Renal cortical epithelial cell (primary cell): ENCODE results near the gene SOCS2. TPM values are rescaled to one million over a fixed set of nuclear protein-coding genes. Genes with fewer than 3 reads are reported as not detected.

Experiments
- DNase-seq: peaks from one replicate; pipeline ENCODE4 v3.0.0-alpha.2; 2011; ENCODE audit warnings: low read depth
- total RNA-seq: library from RNA; depleted of rRNA; stranded (reverse); fragments of >200 nt; gene quantifications from 2 replicates; pipeline ENCODE4 v1.2.3, GENCODE V29; 2014

Gene SOCS2
- total RNA-seq, 1 donor from 2014 or later = 6.5 TPM

DNA sequence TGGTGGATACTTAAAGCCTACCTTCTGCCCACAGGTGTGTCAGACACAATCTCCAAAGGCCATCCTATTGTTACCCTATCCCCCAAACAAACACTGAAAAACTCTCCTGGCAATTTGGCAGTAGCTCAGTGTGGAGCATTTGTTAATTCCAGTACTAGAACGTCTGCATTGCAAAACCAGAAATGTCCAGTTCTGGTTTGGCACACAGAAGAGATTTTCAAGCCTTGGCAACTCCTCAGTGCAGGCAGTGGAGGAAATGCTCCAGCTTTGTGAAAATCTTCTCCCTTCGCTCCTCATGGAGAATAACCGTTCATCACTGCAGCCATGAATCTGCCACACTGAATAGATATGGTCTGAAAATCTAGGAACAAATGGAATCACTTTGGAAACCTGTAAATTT, 5.3 kb upstream of the SOCS2 start:
- DNase-seq = no peak

DNA sequence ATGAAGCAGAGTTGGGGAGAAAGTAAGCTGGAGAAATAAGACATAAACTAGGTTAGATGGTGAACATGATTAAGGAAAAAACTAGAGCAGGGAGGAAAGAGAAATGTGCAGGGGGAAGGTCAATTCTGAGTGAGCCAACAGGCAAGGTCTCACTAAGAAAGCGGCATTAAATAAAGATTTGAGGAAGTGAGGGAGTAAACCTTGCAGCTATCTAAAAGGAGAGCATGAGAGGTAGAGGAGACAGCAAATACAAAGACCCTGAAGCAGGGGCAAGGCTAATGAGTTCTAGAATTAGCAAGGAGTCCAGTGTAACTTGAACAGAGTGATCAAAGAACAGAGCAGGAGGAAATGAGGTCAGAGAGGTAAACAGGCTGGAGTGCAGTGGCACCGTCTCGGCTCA, 4.4 kb upstream of the SOCS2 start:
- no peak for DNase-seq

DNA sequence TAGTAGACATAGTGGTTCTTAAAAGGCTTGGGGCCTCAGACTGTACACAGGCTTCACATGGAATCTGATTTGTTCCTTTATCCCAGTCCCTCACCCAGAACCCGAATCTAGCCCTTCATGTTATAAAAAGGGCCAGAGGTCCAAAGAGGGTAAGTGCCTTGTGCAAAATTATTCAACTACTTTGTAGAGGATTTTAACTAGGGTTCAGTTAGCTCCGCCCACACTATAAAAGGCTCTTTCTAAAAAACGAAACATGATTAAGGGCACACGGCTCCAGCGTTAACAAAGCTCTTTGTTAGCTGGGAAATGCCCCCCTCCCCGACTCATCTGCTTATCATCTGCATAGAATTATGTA, 3.2 kb upstream of the SOCS2 start:
- no peak for DNase-seq

DNA sequence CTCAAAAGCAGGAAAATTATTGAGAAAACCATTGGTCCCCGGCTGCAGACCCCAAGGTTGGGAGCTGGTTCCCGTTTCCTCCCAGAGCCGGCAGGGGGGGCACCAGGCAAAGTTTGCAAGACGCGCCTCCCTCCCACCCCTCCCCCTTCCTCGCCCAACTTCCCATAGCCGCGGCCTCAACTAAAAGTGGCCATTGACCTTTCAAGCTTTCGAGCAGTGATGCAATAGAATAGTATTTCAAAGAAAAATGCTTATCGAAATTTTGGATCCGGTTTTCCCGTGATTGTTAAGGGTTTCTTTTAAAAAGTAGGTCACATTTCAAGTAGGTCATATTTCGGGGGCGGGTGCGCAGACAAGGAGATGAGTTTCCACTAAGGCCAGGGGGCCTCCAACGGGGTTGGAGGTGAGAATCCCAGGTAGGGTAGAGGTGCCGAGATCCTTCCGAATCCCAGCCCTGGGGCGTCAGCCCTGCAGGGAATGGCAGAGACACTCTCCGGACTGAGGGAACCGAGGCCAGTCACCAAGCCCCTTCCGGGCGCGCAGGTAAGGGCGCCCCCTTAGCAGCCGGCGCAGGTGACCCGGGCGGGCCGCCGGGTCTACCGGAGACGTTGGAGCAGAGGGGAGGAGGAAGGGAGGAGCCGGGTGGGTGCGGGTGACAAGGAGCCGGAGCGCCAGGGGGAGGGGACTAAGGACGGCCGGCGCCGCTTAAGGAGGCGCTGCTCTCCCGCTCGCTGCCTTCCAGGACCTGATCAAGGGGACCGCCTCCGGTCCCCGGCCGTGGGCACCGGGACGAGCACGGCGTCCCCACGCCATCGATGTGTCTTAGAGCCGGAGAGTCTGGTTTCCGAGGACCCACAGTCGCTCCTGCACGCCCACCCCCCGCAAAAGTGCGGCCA, 2.6 kb upstream of the SOCS2 start:
- peak; percentile 75 for DNase-seq

DNA sequence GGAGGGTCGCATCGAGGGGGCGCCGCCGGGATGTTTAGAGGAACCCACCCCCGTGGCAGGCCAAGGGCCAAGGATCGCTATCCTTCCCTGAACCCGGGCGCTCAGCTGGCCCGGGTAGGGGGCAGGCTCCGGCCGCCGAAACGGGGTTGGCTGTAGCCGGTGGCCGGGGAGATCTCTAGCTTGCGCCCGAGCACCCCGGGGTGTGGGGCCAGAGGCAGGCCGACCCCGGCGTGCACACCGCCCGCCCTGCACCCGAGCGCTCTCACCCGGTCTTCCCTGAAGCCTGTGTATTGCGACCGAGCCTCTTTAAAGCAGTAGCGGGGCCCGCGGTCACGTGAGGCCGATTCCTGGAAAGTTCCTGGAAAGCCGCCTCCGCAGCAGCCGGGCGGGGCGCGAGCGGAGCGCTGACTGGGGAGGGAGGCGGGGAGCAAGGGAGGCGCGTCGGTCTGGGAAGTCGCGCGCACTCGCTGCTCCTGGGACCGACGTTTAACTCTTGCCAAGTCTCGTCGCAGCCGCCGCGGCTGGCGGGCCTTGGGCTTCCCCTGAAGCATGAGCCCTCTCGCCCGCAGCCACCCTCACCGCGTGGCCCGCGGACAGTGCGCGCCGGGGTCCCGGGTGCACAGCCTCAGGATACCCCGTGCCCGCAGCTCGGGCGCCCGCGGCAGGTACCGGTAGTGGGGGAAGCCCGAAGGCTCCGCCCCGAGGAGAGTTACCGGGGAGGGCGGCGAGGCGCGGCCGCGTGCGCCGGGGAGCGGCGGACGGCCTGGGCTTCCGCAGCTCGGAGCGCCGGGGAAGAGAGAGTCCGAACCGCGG, 1.7 kb upstream of the SOCS2 start:
- peak; percentile 65 for DNase-seq

DNA sequence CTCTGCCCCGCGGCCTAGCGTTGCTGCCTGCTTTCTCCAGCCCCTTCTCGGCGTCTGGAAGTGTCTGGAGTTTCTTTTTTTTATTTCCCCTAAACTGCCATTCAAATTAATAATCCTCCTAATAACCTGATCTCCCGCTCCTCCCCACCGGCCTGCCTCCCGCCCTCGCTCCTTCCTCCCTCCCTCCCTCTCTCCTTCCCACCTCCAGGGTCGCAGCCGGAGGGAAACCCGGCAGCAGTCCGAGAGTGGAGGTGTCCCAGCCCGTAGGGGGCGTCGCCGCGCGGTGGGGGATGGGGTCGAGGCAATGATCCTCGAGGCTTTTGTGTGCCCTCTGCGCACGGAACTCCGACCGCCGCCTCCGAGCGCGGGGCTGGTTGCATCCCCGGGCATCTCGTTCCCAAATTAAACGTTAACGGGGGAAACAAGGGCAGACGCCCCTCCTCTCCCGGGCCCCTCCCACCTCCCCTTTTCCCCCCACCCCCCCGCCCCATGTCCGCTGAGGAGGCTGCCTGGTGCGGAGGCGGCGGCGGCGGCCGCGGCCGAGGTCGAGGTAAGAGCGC, 1.0 kb upstream of the SOCS2 start:
- peak; percentile 8 for DNase-seq

DNA sequence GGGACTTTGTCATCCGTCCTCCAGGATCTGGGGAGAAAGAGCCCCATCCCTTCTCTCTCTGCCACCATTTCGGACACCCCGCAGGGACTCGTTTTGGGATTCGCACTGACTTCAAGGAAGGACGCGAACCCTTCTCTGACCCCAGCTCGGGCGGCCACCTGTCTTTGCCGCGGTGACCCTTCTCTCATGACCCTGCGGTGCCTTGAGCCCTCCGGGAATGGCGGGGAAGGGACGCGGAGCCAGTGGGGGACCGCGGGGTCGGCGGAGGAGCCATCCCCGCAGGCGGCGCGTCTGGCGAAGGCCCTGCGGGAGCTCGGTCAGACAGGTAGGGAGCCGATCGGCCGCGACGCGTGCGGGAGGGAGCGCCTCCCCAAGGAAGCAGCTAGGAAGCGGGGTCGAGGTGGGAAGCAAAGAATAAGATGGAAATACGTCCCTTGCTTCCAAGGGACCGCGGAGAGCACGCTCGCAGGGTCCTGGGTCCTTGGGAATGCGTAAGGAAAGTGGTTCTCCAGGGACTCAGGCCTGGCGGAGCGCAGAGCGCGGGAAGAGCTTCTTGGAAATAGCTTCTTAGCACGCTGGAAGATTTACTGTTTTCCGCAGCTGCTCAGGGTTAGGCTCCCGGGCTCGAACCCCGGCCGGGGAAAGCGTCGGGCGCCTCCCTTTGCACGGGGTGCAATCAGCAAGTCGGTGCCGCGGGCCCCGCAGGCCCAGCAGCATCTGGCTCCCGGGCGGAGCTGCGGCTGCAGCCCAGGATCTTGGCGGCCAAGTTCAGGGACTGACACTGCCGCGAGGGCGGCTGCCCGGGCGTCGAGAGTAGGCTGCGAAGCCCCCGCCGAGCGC, 457 bp downstream of the SOCS2 start:
- DNase-seq = no peak

DNA sequence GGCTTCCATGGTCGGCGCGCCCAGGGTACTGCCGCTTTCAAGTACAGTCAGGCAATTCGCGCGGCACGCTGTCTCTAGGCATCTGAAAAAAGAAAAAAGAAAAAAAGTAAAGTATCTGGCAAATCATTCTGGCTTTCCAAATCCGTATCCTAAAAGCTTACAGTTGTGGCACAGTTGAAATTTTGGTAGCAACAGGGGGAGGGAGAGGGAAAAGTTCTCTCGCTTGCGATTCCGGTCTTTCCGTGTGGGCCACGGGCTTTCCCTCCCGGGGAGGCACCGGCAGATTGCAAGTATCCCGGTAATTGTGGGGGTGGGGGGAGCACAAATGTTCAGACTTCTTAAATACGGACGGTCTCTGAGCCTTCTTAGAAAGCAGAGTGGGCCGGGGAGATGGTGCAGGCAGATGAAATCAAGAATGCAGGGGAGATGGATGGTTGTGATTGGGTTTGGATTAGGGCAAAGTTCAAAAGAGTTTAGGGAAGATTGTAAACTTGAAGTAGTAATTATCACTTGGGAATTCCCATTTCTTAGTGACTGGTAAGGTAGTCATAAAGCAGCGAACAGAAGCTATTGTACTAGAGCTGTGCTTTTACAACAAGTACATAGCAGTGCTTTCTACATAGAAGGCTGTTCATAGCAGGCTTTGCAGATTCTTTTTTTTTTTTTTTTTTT, 1.2 kb downstream of the SOCS2 start:
- DNase-seq = peak; percentile 66

DNA sequence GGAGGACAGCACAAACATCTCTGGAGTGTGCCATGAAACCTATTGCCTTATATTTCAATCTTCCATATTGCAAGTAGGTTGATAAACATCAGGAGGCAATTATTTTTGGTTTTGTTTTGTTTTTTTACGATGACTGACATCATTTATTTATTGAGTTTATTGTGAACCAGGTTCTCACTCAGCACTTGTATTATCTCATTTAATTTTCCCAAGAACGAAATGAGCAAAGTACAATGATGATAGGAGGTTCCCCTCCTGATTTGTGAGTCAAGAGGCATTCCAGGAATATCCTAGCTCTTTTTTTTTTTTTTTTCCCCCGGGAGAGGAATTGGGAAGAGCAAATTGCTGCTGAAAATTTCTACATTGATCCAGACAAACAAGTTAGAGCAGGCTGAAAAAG, 4.7 kb downstream of the SOCS2 start:
- DNase-seq = no peak

DNA sequence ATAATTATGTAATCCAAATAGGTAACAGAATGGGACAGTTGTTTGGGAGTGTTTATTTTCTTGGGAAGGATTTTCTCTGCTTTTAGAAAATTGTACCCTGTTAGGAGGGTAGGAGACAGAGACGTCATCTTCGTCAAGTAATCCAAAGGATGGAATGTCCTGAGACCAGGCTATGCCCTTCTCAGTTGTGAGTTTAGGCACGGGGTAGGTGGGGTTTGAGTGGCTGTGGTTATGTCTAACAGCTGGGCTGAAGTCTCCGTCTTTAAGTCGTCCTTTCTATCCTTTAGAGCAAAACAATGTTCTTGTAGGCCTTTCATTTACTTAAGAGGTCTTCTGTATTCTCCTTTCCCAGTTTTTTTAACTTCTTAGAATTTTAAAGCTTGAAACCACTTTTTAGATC, 5.7 kb downstream of the SOCS2 start:
- DNase-seq = no peak

DNA sequence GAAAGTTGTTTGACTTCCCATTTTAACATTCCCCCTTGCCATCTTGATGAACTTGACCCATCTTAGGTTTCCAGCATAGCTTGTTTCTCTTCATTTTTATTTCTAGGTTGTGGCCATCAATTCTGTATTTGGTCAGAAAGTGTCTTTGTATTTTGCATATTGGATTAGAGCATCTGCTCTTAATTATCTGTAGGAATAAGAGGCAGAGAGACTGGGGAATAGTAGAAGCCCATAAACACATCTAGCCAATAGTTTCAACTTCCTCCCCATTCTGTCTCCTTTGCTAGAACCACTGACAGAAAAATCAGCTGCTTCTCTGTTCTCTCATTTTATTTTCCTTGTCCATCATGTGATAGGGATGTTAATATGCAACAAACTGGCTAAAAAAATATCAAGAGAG, 8.2 kb downstream of the SOCS2 start:
- no peak for DNase-seq

DNA sequence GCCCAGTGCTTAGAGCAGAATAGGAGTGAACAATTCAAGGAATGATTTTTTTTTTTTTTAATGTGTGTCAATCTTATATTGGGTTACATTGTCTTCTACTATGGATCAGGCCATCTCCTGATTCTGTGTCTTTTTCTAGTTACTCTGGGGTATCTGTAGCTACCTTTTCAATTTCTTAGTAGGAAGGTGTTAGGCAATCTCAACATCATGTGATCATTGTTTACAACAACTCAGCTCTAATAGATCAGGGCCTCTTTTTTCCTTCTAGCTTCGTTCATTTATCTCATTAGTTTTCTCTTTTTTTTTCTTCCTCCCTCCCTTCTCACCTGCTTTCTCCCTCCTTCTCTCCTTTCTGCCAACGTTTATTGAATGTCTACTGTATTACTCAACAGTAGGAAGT, 8.9 kb downstream of the SOCS2 start:
- peak; percentile 15 for DNase-seq

DNA sequence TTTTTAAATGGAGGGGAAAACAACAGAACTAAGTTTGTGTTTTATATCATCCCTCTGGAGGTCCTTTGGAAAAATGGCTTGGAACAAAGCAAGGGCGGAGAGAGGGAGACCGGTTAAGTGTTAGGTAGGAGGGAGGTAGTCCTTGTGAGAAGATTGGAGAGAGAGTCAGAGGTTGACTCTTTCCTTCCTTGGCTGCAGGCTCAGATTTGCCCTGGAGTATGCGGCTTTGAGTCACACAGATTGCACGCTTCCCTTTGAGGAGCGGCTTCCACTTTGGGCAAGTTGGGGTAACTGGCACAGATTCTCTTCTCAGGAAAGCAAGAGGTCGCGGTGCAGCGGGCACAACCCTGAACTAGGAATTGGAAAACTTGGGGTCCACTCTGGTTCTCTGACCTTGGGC, 9.9 kb downstream of the SOCS2 start:
- no peak for DNase-seq

DNA sequence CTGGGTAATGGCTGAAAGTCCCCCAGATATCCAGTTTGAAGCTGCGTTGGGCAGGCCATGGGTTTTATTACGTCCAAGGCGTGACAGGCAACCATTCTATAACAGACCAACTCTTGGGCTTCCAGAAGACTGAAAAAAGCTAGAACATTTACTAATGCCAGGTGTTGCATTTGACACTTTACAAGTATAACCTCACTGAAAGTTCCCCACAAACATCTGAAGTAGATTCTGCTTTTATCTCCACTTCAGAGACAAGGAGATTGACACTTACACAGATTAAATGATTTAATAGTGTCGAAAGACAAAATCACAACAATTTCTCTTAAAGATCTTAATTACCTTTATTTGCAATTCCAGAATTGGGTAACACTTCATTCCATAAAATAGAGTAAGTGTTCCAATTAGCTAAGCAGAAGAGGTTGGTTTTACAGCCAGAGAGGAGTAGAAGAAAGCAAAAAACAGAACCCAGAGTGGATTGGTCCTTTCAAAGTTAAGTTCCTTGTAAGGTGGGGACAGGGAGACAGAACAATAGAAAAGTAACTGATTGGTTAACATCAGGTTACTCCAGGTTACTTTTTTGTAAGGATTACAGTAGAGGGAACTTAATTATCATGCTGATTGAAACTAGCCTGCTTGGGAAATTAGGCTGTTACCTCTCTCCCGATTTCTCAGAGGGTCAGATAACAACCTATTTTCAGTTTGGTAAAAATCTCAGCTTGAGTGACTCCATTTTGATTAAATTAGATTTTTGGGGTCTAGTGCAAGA, 11.3 kb downstream of the SOCS2 start:
- no peak for DNase-seq

DNA sequence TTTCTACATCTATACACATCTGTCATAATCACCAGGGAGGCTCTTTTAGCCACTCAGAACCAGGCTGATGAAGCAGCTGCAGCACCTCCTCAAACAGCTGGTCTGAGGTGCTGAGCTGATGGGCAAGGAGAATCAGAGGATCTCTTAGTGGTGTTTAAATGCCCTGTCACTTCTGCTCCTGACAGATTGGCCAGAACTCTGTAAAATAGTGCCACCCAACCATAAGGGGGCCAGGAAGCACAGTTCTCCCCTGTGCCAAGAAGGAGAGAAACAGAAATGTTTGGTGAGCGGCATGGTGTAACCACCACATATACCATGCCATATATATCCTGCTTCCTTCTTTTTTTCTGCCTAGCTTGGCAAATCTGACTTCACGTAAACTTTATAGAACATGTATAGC, 12.8 kb downstream of the SOCS2 start:
- no peak for DNase-seq

DNA sequence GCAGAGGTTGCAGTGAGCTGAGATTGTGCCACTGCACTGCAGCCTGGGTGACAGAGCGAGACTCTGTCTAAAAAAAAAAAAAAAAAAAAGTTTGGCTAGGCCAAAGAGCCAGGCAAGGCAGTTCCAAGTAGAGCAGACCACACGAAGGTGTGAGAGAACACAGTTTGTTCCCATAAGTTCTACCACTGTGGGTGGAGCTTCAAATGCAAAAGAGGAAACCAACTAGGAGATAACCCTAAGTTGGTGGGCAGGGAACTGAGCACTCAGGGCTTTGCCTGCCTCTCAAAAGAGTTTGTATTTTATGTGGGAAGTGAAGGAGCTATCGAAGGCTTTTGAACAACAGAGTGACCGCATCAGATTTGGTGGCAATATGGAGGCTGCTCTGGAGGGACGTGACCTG, 15.1 kb downstream of the SOCS2 start:
- DNase-seq = no peak

DNA sequence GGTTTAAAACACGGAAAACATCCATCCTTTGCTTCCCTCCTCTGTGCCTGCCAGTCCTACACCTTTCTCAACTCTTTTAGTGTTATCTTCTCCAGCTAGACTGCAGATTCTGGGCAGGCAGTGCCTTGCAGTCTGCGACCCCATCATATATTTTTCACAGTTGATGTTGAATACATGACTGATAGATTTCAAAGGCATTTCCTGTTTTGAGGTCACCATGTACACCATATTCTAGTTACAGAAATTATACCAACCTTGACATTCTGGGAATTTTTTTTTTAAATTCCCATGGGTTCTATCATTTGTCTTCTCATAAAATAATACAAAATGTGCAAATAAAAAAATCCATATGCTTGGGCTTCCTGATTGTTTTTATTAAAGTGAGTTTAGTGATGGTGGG, 16.6 kb downstream of the SOCS2 start:
- no peak for DNase-seq

DNA sequence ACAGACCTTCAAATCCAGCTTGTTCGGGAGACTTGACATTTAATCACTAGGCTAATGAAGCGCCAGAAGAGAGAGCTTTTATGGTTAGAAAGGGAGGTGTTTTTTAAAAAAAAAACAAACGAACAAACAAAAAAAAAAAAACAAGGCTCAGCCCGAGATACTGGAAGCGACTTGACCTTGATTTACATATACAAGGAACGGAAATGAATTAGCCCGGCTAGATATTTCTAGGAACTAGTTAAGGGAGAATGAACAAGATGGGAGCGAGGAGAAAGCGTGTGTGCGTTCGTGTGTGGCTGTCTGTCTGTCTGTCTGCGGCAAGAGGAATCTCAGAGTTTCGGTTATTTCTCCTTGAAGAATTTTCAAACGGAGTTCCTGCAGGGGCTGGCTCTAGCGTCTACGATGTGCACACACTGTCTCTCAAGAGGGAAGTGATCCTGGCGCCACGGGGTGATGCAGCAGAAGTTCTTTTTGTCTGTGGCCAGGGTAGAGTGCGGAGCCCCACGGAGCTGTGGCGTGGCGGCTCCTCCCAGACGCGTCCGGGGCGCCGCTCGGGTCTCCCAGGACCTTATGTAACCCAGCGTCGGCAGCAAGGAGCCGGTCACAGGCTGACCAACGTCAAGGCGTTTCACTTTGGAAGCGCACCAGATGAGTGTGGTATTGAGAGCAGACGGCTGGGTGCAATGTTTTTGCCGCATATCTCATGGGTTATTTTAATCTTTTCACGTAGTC, 18.8 kb downstream of the SOCS2 start:
- peak; percentile 55 for DNase-seq

DNA sequence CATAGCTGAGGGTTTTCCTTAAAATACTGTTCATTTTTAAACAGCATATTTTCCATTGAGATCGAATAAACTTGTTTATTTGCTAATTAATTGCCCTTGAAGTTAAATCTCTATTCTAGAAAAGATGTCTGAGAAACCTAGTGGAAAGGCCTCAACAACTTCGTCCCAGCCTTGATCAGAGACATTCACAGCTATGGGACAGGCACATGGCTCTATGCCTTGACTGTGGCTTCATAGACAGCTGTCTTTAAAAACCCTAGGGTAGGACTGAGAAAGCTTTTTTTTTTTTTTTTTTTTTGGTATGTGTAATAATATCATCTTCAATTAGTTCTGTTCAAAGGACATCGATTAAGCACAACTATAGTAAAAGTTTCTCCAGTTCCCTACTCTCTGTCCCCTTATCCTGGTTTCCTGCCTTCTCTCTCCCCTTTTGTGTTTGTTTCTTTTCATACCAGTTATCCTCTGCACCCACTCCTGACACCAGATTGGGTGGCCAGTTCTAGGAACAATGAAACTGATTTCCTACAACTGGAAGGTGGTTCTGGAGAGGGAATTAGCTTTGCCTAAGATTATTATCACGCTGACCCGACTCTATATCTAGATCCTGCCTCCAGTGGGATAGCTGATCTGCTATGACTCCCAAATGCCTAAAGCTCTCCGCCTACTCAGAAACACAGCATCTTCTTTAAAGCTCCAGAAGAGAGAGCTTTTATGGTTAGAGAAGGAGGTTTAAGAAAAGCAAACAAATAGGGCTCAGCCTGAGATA, 20.3 kb downstream of the SOCS2 start:
- no peak for DNase-seq
